ENCODE results near the gene PLPPR3.

DNA sequence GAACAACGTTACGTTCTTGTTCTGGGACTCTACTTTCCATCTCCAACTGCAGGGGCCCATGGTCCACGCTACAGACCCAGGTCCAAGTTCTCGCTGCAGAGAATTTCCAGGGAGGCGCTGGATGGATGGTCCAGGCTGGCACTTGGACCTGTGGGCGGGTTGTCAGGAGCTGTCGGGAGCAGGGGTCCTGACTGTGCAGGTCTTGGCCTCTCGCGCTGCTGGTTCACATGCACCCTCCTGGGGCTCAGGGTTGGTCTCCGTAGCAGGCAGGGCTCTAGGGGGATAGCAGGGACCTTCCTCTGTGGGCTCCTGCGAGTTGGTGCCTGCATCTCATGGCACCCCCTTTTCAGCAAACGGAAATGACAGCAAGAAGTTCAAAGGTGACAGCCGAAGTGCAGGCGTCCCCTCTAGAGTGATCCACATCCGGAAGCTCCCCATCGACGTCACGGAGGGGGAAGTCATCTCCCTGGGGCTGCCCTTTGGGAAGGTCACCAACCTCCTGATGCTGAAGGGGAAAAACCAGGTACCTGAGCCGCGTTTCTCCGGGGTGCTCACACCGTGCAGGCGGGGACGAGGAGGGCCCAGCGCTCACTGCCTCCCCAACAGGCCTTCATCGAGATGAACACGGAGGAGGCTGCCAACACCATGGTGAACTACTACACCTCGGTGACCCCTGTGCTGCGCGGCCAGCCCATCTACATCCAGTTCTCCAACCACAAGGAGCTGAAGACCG, 17.9 kb downstream of the PLPPR3 start:
- TF ChIP-seq, protein P1, sequence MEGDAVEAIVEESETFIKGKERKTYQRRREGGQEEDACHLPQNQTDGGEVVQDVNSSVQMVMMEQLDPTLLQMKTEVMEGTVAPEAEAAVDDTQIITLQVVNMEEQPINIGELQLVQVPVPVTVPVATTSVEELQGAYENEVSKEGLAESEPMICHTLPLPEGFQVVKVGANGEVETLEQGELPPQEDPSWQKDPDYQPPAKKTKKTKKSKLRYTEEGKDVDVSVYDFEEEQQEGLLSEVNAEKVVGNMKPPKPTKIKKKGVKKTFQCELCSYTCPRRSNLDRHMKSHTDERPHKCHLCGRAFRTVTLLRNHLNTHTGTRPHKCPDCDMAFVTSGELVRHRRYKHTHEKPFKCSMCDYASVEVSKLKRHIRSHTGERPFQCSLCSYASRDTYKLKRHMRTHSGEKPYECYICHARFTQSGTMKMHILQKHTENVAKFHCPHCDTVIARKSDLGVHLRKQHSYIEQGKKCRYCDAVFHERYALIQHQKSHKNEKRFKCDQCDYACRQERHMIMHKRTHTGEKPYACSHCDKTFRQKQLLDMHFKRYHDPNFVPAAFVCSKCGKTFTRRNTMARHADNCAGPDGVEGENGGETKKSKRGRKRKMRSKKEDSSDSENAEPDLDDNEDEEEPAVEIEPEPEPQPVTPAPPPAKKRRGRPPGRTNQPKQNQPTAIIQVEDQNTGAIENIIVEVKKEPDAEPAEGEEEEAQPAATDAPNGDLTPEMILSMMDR (IDR thresholded peaks at IDR 0.05; ENCODE audit: insufficient read depth, low read length, poor library complexity, severe bottlenecking) = no peak
- TF ChIP-seq EZH2phosphoT487 (conservative IDR thresholded peaks at IDR 0.05; ENCODE audit: low read length) = no peak

All from SU-DHL-6 (cell line).